Mesendoderm (in vitro differentiated cells): ENCODE data around the gene HTR3B.

Source experiments
- DNase-seq: peaks from one replicate; pipeline ENCODE4 v3.0.0; 2013
- H2AK5ac ChIP-seq: 2 replicates; pipeline ENCODE4 v1.6.1; 2013; ENCODE audit warnings: low read length, inconsistent platforms
- H2BK120ac ChIP-seq: 2 replicates; pipeline ENCODE4 v1.6.1; 2013; ENCODE audit warnings: low read depth, mild to moderate bottlenecking, low read length, moderate library complexity, mixed read lengths
- H2BK15ac ChIP-seq: replicated peaks from 2 replicates; pipeline ENCODE4 v1.6.1; 2013; ENCODE audit warnings: low read depth, mild to moderate bottlenecking, moderate library complexity
- H2BK5ac ChIP-seq: 2 replicates; pipeline ENCODE4 v1.6.1; 2013; ENCODE audit warnings: low read length, inconsistent platforms
- H3K18ac ChIP-seq: 2 replicates; pipeline ENCODE4 v1.6.1; 2013; ENCODE audit warnings: mild to moderate bottlenecking, low read length, mixed read lengths
- H3K23ac ChIP-seq: one replicate; pipeline ENCODE4 v1.6.1; 2013; ENCODE audit warnings: low read length
- H3K27ac ChIP-seq: 2 replicates; pipeline ENCODE4 v1.5.1; 2013; ENCODE audit warnings: low read depth, mild to moderate bottlenecking, inconsistent platforms, low read length, moderate library complexity
- H3K27me3 ChIP-seq: 2 replicates; pipeline ENCODE4 v1.6.1; 2013; ENCODE audit warnings: low read length, control low read depth, mild to moderate bottlenecking, inconsistent platforms; ENCODE audit not compliant: insufficient read depth, poor library complexity
- H3K36me3 ChIP-seq: 2 replicates; pipeline ENCODE4 v1.6.1; 2013; ENCODE audit warnings: low read length, inconsistent platforms; ENCODE audit not compliant: control insufficient read depth, insufficient read depth
- H3K4ac ChIP-seq: one replicate; pipeline ENCODE4 v1.6.1; 2013; ENCODE audit warnings: low read depth, mild to moderate bottlenecking, low read length, moderate library complexity
- H3K4me1 ChIP-seq: 2 replicates; pipeline ENCODE4 v1.6.1; 2013; ENCODE audit warnings: low read depth, low read length, inconsistent platforms; ENCODE audit not compliant: control insufficient read depth
- H3K4me2 ChIP-seq: 2 replicates; pipeline ENCODE4 v1.6.1; 2013; ENCODE audit warnings: low read length
- H3K4me3 ChIP-seq: 2 replicates; pipeline ENCODE4 v1.5.1; 2013; ENCODE audit warnings: mild to moderate bottlenecking, low read length
- H3K56ac ChIP-seq: one replicate; pipeline ENCODE4 v1.6.1; 2013; ENCODE audit warnings: low read length
- H3K79me1 ChIP-seq: 2 replicates; pipeline ENCODE4 v1.6.1; 2013; ENCODE audit warnings: low read length, inconsistent platforms
- H3K79me2 ChIP-seq: 2 replicates; pipeline ENCODE4 v1.6.1; 2013; ENCODE audit warnings: mild to moderate bottlenecking, low read length; ENCODE audit not compliant: control insufficient read depth, insufficient read depth
- H3K9ac ChIP-seq: 2 replicates; pipeline ENCODE4 v1.6.1; 2013; ENCODE audit warnings: low read length, inconsistent platforms
- H4K5ac ChIP-seq: one replicate; pipeline ENCODE4 v1.6.1; 2013; ENCODE audit warnings: low read length
- H4K8ac ChIP-seq: one replicate; pipeline ENCODE4 v1.6.1; 2013; ENCODE audit warnings: low read depth, mild to moderate bottlenecking, control low read depth, low read length, moderate library complexity
- WGBS: extraction: QIAGEN DNeasy Blood & Tissue Kit; methylation state at CpG from one replicate; pipeline ENCODE4 v1.1.7; 2013; ENCODE audit warnings: low lambda C conversion rate, missing lambda C conversion rate; ENCODE audit not compliant: insufficient coverage; ENCODE audit errors: extremely low coverage; 5-methylcytosine and 5-hydroxymethylcytosine counted together

HTR3B gene

GRCh38 chr11:113980785-113981184, 76.2 kb downstream of the HTR3B start:
- no peak overlapping the region for H3K23ac ChIP-seq
- H3K79me2 ChIP-seq = no peaks in the 10 kb centered on the region
- no peak overlapping the region for H2BK120ac ChIP-seq
- H3K27ac ChIP-seq = no peak overlapping the region
- no peak overlapping the region for H3K4me3 ChIP-seq
- no peaks in the 10 kb centered on the region for H3K36me3 ChIP-seq
- no peak overlapping the region for H2BK5ac ChIP-seq
- H4K8ac ChIP-seq = no peak overlapping the region
- no peaks in the 10 kb centered on the region for H3K4me1 ChIP-seq
- no peak overlapping the region for H3K9ac ChIP-seq
- no peaks in the 10 kb centered on the region for H3K79me1 ChIP-seq
- no peak overlapping the region for H2BK15ac ChIP-seq
- no peak overlapping the region for H3K56ac ChIP-seq
- H3K18ac ChIP-seq = no peak overlapping the region
- no peak for DNase-seq
- H3K4me2 ChIP-seq = no peak overlapping the region
- no peak overlapping the region for H4K5ac ChIP-seq
- no peaks in the 10 kb centered on the region for H3K27me3 ChIP-seq
- no peak overlapping the region for H2AK5ac ChIP-seq
- no CpG with 5 or more reads among the region's 6 CpGs for WGBS
- H3K4ac ChIP-seq = no peak overlapping the region

DNA sequence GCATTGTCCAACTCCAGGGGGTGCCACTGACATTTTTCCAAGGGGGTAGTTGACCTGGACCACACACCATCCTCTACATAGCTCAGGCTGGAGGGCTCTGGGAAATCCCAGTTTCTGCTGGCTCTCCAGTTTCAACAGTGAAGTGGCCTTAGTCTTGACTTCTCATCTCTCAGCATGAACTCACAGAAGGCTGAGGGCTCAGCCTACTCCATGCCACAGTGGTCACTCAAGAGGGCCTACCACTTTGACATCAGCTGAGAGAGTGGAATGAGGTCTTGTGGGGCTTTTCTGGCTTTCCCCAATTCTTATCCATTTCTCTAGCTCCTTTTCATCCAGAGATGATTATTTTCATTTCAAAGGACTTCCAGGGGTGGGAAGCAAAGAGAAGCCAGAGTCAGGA, 77.7 kb downstream of the HTR3B start:
- Histone ChIP-seq H2BK5ac (no peak overlapping the region), H4K8ac (no peak overlapping the region), H3K18ac (no peak overlapping the region), H3K56ac (no peak overlapping the region), H3K27me3 (no peaks in the 10 kb centered on the region), H2BK120ac (no peak overlapping the region), H3K4me2 (no peak overlapping the region), H3K36me3 (no peaks in the 10 kb centered on the region), H4K5ac (no peak overlapping the region), H3K4ac (no peak overlapping the region), H3K9ac (no peak overlapping the region), H3K79me2 (no peaks in the 10 kb centered on the region), H3K4me3 (no peak overlapping the region), H2AK5ac (no peak overlapping the region), H3K27ac (no peak overlapping the region), H3K23ac (no peak overlapping the region), H2BK15ac (no peak overlapping the region), H3K79me1 (no peaks in the 10 kb centered on the region), H3K4me1 (no peaks in the 10 kb centered on the region)
- no peak for DNase-seq

GRCh38 chr11:113984781-113985180, 80.2 kb downstream of the HTR3B start:
- no peak overlapping the region for H3K4me3 ChIP-seq
- H3K4me2 ChIP-seq = no peak overlapping the region
- H2AK5ac ChIP-seq = no peak overlapping the region
- H3K9ac ChIP-seq = no peak overlapping the region
- no peaks in the 10 kb centered on the region for H3K79me1 ChIP-seq
- no peak overlapping the region for H4K5ac ChIP-seq
- no peak overlapping the region for H3K27ac ChIP-seq
- H3K36me3 ChIP-seq = no peaks in the 10 kb centered on the region
- no peak overlapping the region for H4K8ac ChIP-seq
- WGBS = no CpG with 5 or more reads among the region's 6 CpGs
- no peak overlapping the region for H3K4ac ChIP-seq
- H2BK5ac ChIP-seq = no peak overlapping the region
- DNase-seq = no peak
- no peak overlapping the region for H3K23ac ChIP-seq
- no peaks in the 10 kb centered on the region for H3K27me3 ChIP-seq
- H3K18ac ChIP-seq = no peak overlapping the region
- H2BK15ac ChIP-seq = no peak overlapping the region
- H3K4me1 ChIP-seq = no peaks in the 10 kb centered on the region
- H2BK120ac ChIP-seq = no peak overlapping the region
- no peak overlapping the region for H3K56ac ChIP-seq
- H3K79me2 ChIP-seq = no peaks in the 10 kb centered on the region

GRCh38 chr11:113985906-113986305, 81.3 kb downstream of the HTR3B start:
- Histone ChIP-seq H2BK5ac (no peak overlapping the region), H3K79me2 (no peaks in the 10 kb centered on the region), H3K4ac (no peak overlapping the region), H3K18ac (no peak overlapping the region), H3K23ac (no peak overlapping the region), H3K4me3 (no peak overlapping the region), H3K56ac (no peak overlapping the region), H4K8ac (no peak overlapping the region), H3K36me3 (no peaks in the 10 kb centered on the region), H2BK120ac (no peak overlapping the region), H2BK15ac (no peak overlapping the region), H3K27ac (no peak overlapping the region), H4K5ac (no peak overlapping the region), H3K4me2 (no peak overlapping the region), H2AK5ac (no peak overlapping the region), H3K4me1 (no peaks in the 10 kb centered on the region), H3K27me3 (no peaks in the 10 kb centered on the region), H3K79me1 (no peaks in the 10 kb centered on the region), H3K9ac (no peak overlapping the region)
- WGBS = no CpG with 5 or more reads among the region's 4 CpGs
- no peak for DNase-seq

DNA sequence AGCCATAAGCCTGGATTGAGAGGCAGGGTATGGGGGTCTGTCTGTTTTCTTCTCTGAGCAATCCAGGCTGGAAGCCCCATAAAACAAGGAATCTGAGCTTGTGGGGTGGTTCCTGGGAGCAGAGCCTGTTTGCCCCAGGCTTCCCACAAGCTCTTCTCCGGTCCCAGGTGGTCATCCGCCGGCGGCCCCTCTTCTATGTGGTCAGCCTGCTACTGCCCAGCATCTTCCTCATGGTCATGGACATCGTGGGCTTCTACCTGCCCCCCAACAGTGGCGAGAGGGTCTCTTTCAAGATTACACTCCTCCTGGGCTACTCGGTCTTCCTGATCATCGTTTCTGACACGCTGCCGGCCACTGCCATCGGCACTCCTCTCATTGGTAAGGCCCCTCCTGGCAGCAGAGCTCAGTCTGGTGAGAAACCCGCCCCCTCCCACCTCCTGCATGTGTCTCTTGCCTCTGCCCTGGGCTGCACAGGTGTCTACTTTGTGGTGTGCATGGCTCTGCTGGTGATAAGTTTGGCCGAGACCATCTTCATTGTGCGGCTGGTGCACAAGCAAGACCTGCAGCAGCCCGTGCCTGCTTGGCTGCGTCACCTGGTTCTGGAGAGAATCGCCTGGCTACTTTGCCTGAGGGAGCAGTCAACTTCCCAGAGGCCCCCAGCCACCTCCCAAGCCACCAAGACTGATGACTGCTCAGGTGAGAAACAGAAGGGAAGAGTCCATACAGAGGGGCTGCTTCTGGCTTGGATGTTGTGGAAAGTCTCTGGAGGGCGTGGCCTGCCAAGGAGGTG, 82.0 kb downstream of the HTR3B start:
- no peak overlapping the region for H3K4me2 ChIP-seq
- H3K79me1 ChIP-seq = no peaks in the 10 kb centered on the region
- H3K4me1 ChIP-seq = no peaks in the 10 kb centered on the region
- no peak overlapping the region for H3K18ac ChIP-seq
- no peak overlapping the region for H2AK5ac ChIP-seq
- H3K23ac ChIP-seq = no peak overlapping the region
- no peaks in the 10 kb centered on the region for H3K27me3 ChIP-seq
- H3K27ac ChIP-seq = no peak overlapping the region
- H3K4me3 ChIP-seq = no peak overlapping the region
- no peak overlapping the region for H3K9ac ChIP-seq
- H3K36me3 ChIP-seq = no peaks in the 10 kb centered on the region
- H2BK15ac ChIP-seq = no peak overlapping the region
- H3K79me2 ChIP-seq = no peaks in the 10 kb centered on the region
- H3K4ac ChIP-seq = no peak overlapping the region
- H3K56ac ChIP-seq = no peak overlapping the region
- H2BK5ac ChIP-seq = no peak overlapping the region
- DNase-seq = no peak
- H2BK120ac ChIP-seq = no peak overlapping the region
- no CpG with 5 or more reads among the region's 18 CpGs for WGBS
- no peak overlapping the region for H4K5ac ChIP-seq
- no peak overlapping the region for H4K8ac ChIP-seq

DNA sequence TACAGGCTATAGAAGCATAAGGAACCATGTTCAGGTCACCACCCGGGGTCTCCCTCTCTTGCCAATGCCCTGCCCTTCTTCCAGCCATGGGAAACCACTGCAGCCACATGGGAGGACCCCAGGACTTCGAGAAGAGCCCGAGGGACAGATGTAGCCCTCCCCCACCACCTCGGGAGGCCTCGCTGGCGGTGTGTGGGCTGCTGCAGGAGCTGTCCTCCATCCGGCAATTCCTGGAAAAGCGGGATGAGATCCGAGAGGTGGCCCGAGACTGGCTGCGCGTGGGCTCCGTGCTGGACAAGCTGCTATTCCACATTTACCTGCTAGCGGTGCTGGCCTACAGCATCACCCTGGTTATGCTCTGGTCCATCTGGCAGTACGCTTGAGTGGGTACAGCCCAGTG, 84.8 kb downstream of the HTR3B start:
- Histone ChIP-seq H3K27ac (no peak overlapping the region), H2BK15ac (no peak overlapping the region), H2AK5ac (no peak overlapping the region), H3K36me3 (no peaks in the 10 kb centered on the region), H3K4me2 (no peak overlapping the region), H3K56ac (no peak overlapping the region), H3K79me2 (no peaks in the 10 kb centered on the region), H3K27me3 (no peaks in the 10 kb centered on the region), H4K5ac (no peak overlapping the region), H3K23ac (no peak overlapping the region), H2BK120ac (no peak overlapping the region), H3K18ac (no peak overlapping the region), H3K4me1 (peaks cover 2% of the 10 kb centered on the region), H3K4me3 (no peak overlapping the region), H3K9ac (no peak overlapping the region), H3K4ac (no peak overlapping the region), H2BK5ac (no peak overlapping the region), H3K79me1 (no peaks in the 10 kb centered on the region), H4K8ac (no peak overlapping the region)
- no peak for DNase-seq
- no CpG with 5 or more reads among the region's 15 CpGs for WGBS
